H1 (cell line): Measurements from ENCODE around the gene IGF2R. TPM values are rescaled to one million over a fixed set of nuclear protein-coding genes. Genes with fewer than 3 reads are reported as not detected.

Experiments
- CTCF ChIA-PET: fragments of 300-600 bp; sonication (Branson Sonifier 250); formaldehyde crosslinking; loops from one replicate; lab custom pipeline; 2021; ENCODE audit not compliant: partially characterized antibody; lab: Charles Lee
- POLR2A ChIA-PET: fragments of 300-600 bp; sonication (Branson Sonifier 250); formaldehyde crosslinking; loops from one replicate; lab custom pipeline; 2021; ENCODE audit warnings: inconsistent platforms; ENCODE audit not compliant: partially characterized antibody; lab: Charles Lee
- DNase-seq, 2 experiments: peaks; one replicate each; pipeline versions ENCODE4 v3.0.0 to v3.0.0-alpha.2; 2010 to 2022; ENCODE audit warnings: low spot score in 2 of 2, low read depth in 1 of 2, mixed read lengths in 1 of 2
- FAIRE-seq: peaks from 2 replicates; lab custom pipeline; 2011; peaks lifted over from hg19 to GRCh38; lab: Jason Lieb, UNC
- H2AFZ ChIP-seq: 2 replicates; pipeline ENCODE4 v1.8.1; 2012; ENCODE audit warnings: low read length, inconsistent platforms
- H2AK5ac ChIP-seq: 2 replicates; pipeline ENCODE4 v1.6.1; 2013; ENCODE audit warnings: low read depth, low read length
- H2BK120ac ChIP-seq: replicated peaks from 2 replicates; pipeline ENCODE3; 2013; ENCODE audit warnings: low read depth, low read length, inconsistent platforms
- H2BK12ac ChIP-seq: 2 replicates; pipeline ENCODE4 v1.6.1; 2013; ENCODE audit warnings: low read depth, low read length
- H2BK15ac ChIP-seq: 2 replicates; pipeline ENCODE4 v1.6.1; 2013; ENCODE audit warnings: low read length
- H2BK20ac ChIP-seq: 2 replicates; pipeline ENCODE4 v1.6.1; 2013; ENCODE audit warnings: low read length
- H2BK5ac ChIP-seq: 2 replicates; pipeline ENCODE4 v1.6.1; 2013; ENCODE audit warnings: low read depth, low read length
- H3K14ac ChIP-seq: 2 replicates; pipeline ENCODE4 v1.6.1; 2013; ENCODE audit warnings: inconsistent platforms; ENCODE audit not compliant: insufficient read length
- H3K18ac ChIP-seq: 2 replicates; pipeline ENCODE4 v1.6.1; 2013; ENCODE audit warnings: low read length; ENCODE audit errors: extremely low read depth
- H3K23ac ChIP-seq: 2 replicates; pipeline ENCODE4 v1.6.1; 2013; ENCODE audit warnings: inconsistent platforms; ENCODE audit not compliant: insufficient read length
- H3K23me2 ChIP-seq: 2 replicates; pipeline ENCODE4 v1.6.1; 2013; ENCODE audit warnings: low read depth, low read length
- H3K27ac ChIP-seq: 2 replicates; pipeline ENCODE4 v1.6.1; 2011; ENCODE audit warnings: low read depth, low read length, inconsistent platforms
- H3K27me3 ChIP-seq, 4 experiments: replicated peaks in 1 of 4; 1 replicate in 1 of 4; 2 replicates in 3 of 4; pipeline versions ENCODE4 v1.6.1 to v1.8.1; 2011 to 2013; ENCODE audit warnings: low read length in 3 of 4, mild to moderate bottlenecking in 3 of 4, inconsistent platforms in 2 of 4, mixed read lengths in 2 of 4, moderate library complexity in 1 of 4; ENCODE audit not compliant: control insufficient read depth in 3 of 4, insufficient read depth in 3 of 4; ENCODE audit errors: extremely low read depth in 1 of 4
- H3K36me3 ChIP-seq, 4 experiments: 2 replicates each; pipeline versions ENCODE4 v1.6.1 to v1.8.1; 2011 to 2013; ENCODE audit warnings: mild to moderate bottlenecking in 4 of 4, low read length in 3 of 4, moderate library complexity in 2 of 4, control low read depth in 1 of 4, inconsistent platforms in 1 of 4; ENCODE audit not compliant: insufficient read depth in 4 of 4, control insufficient read depth in 2 of 4
- H3K4ac ChIP-seq: replicated peaks from 2 replicates; pipeline ENCODE3; 2013; ENCODE audit warnings: low read length, low read depth, mixed read lengths, inconsistent platforms; ENCODE audit not compliant: insufficient read length
- H3K4me1 ChIP-seq, 4 experiments: replicated peaks in 1 of 4; 1 replicate in 1 of 4; 2 replicates in 3 of 4; pipeline versions ENCODE4 v1.6.1 to v1.8.1; 2011 to 2013; ENCODE audit warnings: low read length in 3 of 4, inconsistent platforms in 2 of 4, mixed read lengths in 1 of 4; ENCODE audit not compliant: insufficient read depth in 4 of 4, control insufficient read depth in 3 of 4
- H3K4me2 ChIP-seq, 2 experiments: 2 replicates each; pipeline versions ENCODE4 v1.6.1 to v1.8.1; 2011 to 2013; ENCODE audit warnings: low read depth in 2 of 2, low read length in 2 of 2, control low read depth in 1 of 2, inconsistent platforms in 1 of 2, mild to moderate bottlenecking in 1 of 2; ENCODE audit not compliant: insufficient read depth in 1 of 2
- H3K4me3 ChIP-seq, 4 experiments: fragments of 200-600, 300-600 bp in 1 of 4; sonication (generic), shearing (Covaris generic), sonication (Bioruptor Twin) in 1 of 4; 2 replicates each; pipeline versions ENCODE4 v1.5.1 to v1.8.1; 2011 to 2016; ENCODE audit warnings: low read length in 4 of 4, low read depth in 3 of 4, control low read depth in 2 of 4, inconsistent platforms in 2 of 4, mild to moderate bottlenecking in 2 of 4, mixed read lengths in 1 of 4, moderate library complexity in 1 of 4; ENCODE audit not compliant: insufficient read depth in 2 of 4; ENCODE audit errors: extremely low read depth in 1 of 4
- H3K56ac ChIP-seq: replicated peaks from 2 replicates; pipeline ENCODE3; 2013; ENCODE audit warnings: low read depth, mild to moderate bottlenecking, mixed read lengths, low read length, inconsistent platforms; ENCODE audit not compliant: insufficient read length
- H3K79me1 ChIP-seq: 2 replicates; pipeline ENCODE4 v1.6.1; 2013; ENCODE audit warnings: low read depth, low read length, control low read depth
- H3K79me2 ChIP-seq, 2 experiments: 2 replicates each; pipeline versions ENCODE4 v1.6.1 to v1.8.1; 2012 to 2013; ENCODE audit warnings: low read length in 2 of 2, mild to moderate bottlenecking in 2 of 2, inconsistent platforms in 1 of 2; ENCODE audit not compliant: insufficient read depth in 2 of 2, control insufficient read depth in 1 of 2
- H3K9ac ChIP-seq, 4 experiments: replicated peaks in 1 of 4; 1 replicate in 1 of 4; 2 replicates in 3 of 4; pipeline versions ENCODE4 v1.6.1 to v1.8.1; 2011 to 2013; ENCODE audit warnings: low read depth in 3 of 4, low read length in 3 of 4, control low read depth in 2 of 4, mild to moderate bottlenecking in 2 of 4, moderate library complexity in 2 of 4, inconsistent platforms in 1 of 4; ENCODE audit errors: extremely low read depth in 1 of 4
- H3K9me3 ChIP-seq, 2 experiments: 2 replicates each; pipeline versions ENCODE4 v1.6.1 to v1.8.1; 2012 to 2013; ENCODE audit warnings: mild to moderate bottlenecking in 2 of 2, moderate library complexity in 2 of 2, control low read depth in 1 of 2, inconsistent platforms in 1 of 2, low read depth in 1 of 2, low read length in 1 of 2, mixed read lengths in 1 of 2; ENCODE audit not compliant: insufficient read depth in 2 of 2
- H4K20me1 ChIP-seq, 2 experiments: replicated peaks in 1 of 2; 2 replicates each; pipeline versions ENCODE3 to v1.8.1; 2011 to 2013; ENCODE audit warnings: inconsistent platforms in 2 of 2, low read length in 2 of 2, mild to moderate bottlenecking in 1 of 2; ENCODE audit not compliant: insufficient read depth in 2 of 2, control insufficient read depth in 1 of 2
- H4K5ac ChIP-seq: 2 replicates; pipeline ENCODE4 v1.6.1; 2013; ENCODE audit warnings: low read length, low read depth, mixed read lengths, inconsistent platforms; ENCODE audit not compliant: insufficient read length
- H4K8ac ChIP-seq: 2 replicates; pipeline ENCODE4 v1.8.0; 2013; ENCODE audit warnings: mild to moderate bottlenecking, moderate library complexity, low read length, inconsistent platforms; ENCODE audit not compliant: insufficient read depth; ENCODE audit errors: extremely low read depth
- H4K91ac ChIP-seq: replicated peaks from 2 replicates; pipeline ENCODE3; 2013; ENCODE audit warnings: low read length, mixed read lengths, inconsistent platforms; ENCODE audit not compliant: insufficient read length
- CBX5 ChIP-seq: fragments of 300-800, 300-1000 bp; sonication (generic); IDR thresholded peaks from 2 replicates; pipeline ENCODE4 v1.7.1; 2016; ENCODE audit warnings: antibody characterized with exemption, low read length, low read depth
- CEBPB ChIP-seq: IDR thresholded peaks from 2 replicates; pipeline ENCODE4 v1.6.1; 2012; ENCODE audit warnings: low read depth, low read length
- CHD1 ChIP-seq: IDR thresholded peaks from 2 replicates; pipeline ENCODE4 v1.6.1; 2012; ENCODE audit warnings: low read depth, low read length, improper control_type of control experiment
- CTBP2 ChIP-seq: IDR thresholded peaks from 2 replicates; pipeline ENCODE4 v1.7.0; 2011; ENCODE audit warnings: borderline replicate concordance, mild to moderate bottlenecking, moderate library complexity, mixed read lengths, low read length; ENCODE audit not compliant: insufficient read depth, insufficient read length
- GTF2F1 ChIP-seq: IDR thresholded peaks from 2 replicates; pipeline ENCODE4 v1.6.1; 2012; ENCODE audit warnings: low read depth, low read length, improper control_type of control experiment, borderline replicate concordance
- NANOG ChIP-seq: IDR thresholded peaks from 2 replicates; pipeline ENCODE4 v1.6.1; 2011; ENCODE audit warnings: low read length, low read depth, mild to moderate bottlenecking, inconsistent platforms; ENCODE audit not compliant: insufficient read depth, poor library complexity, severe bottlenecking
- PHF8 ChIP-seq: fragments of 200-600 bp; sonication (generic); conservative IDR thresholded peaks from 2 replicates; pipeline ENCODE4 v1.7.1; 2012; ENCODE audit warnings: low read depth, mild to moderate bottlenecking, inconsistent platforms, low read length, moderate library complexity
- TEAD4 ChIP-seq: IDR thresholded peaks from 2 replicates; pipeline ENCODE4 v1.6.1; 2012; ENCODE audit warnings: low read depth, low read length, inconsistent platforms, mixed read lengths
- ZNF274 ChIP-seq: IDR thresholded peaks from 2 replicates; pipeline ENCODE4 v1.7.0; 2012; ENCODE audit warnings: low read length, borderline replicate concordance; ENCODE audit errors: extremely low read depth
- WGBS, 2 experiments: shearing (Covaris generic) in 1 of 2; methylation state at CpG; one replicate each; pipeline versions ENCODE4 v1.1.6 to v1.1.7; 2013 to 2015; ENCODE audit warnings: low lambda C conversion rate in 2 of 2, mixed read lengths in 2 of 2, inconsistent platforms in 1 of 2, low coverage in 1 of 2, missing lambda C conversion rate in 1 of 2; ENCODE audit not compliant: insufficient replicate concordance in 2 of 2, insufficient coverage in 1 of 2, insufficient read length in 1 of 2; ENCODE audit errors: extremely low coverage in 1 of 2, missing lambda C conversion rate in 1 of 2; 5-methylcytosine and 5-hydroxymethylcytosine counted together
- polyA plus RNA-seq, 7 experiments: library from polyadenylated mRNA; depleted of rRNA in 3 of 7; stranded (reverse) in 5 of 7; unstranded in 2 of 7; fragments of >200 nt in 5 of 7; fragments of 200-250 nt in 2 of 7; gene quantifications; 1 replicate in 5 of 7; 2 replicates in 1 of 7; 4 replicates in 1 of 7; pipeline versions ENCODE4 v1.2.1 to v1.2.3, GENCODE V29; 2011 to 2013; ENCODE audit warnings: missing spikeins in 2 of 7, mixed read lengths in 2 of 7
- total RNA-seq: library from RNA; stranded (reverse); fragmentation: NEBNext Ultra II Directional; extraction: Animal tissue kit (Norgen Biotek cat#: 25700); gene quantifications from 2 replicates; pipeline ENCODE4 v1.2.1, GENCODE V29; 2021

IGF2R gene
- total and polyA plus RNA-seq, 2 of the 8 experiments (the other 6 are each of a cell fraction or from before 2014, with no cell fraction given), result 20.6 to 74.1 TPM

DNA sequence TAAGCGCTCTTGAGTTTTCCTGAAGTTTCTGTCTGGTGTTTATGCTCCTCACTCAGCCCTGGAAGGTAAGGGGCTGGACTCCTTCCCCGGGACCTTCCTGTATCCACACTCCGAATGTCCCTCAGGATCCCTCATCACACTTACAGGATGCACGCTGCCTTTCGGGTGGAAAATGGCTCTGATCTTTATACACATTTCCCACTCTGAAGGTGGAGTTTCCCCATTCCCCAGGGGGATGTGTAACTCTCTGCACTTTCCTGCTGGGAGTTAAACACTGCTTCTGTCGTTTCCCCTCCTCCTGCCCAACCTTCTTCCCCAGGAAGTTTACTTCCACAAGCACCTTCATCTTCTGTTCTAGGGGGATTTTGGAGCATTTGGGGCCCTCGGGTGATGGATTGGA is 17.1 kb upstream of the IGF2R start:
- no peak overlapping the region for H2BK15ac ChIP-seq
- FAIRE-seq (no peak), DNase-seq (no peak)
- H3K79me1 ChIP-seq, result no peaks in the 10 kb centered on the region
- H3K4me3 ChIP-seq, result no peak overlapping the region
- no peak for TF ChIP-seq NANOG
- TF ChIP-seq PHF8, result no peak
- TF ChIP-seq CBX5, result no peak
- TF ChIP-seq TEAD4, result no peak
- TF ChIP-seq ZNF274, result no peak
- TF ChIP-seq CTBP2, result no peak
- no peak for TF ChIP-seq CEBPB
- no peak for TF ChIP-seq CHD1
- TF ChIP-seq GTF2F1, result no peak
- no peak overlapping the region for H2AK5ac ChIP-seq
- H4K5ac ChIP-seq, result no peak overlapping the region
- H3K9ac ChIP-seq, result no peak overlapping the region
- ChIA-PET POLR2A (no interaction called here), CTCF (interaction anchor here (0.6 to 3.1 kb wide), 6 partner anchors 10 to 781 kb away, joined by 3 to 13 read pairs (median 4); no protein-coding TSS in a partner anchor)
- no peaks in the 10 kb centered on the region for H4K20me1 ChIP-seq
- H2BK120ac ChIP-seq, result no peak overlapping the region
- H3K4me2 ChIP-seq, result no peak overlapping the region
- H3K18ac ChIP-seq, result no peak overlapping the region
- H3K4ac ChIP-seq, result no peak overlapping the region
- H3K56ac ChIP-seq, result no peak overlapping the region
- no peaks in the 10 kb centered on the region; the same call in 1 of the 2 replicates for H3K23me2 ChIP-seq
- no peaks in the 10 kb centered on the region; a peak in 3 of 7 replicates for H3K4me1 ChIP-seq
- no peak overlapping the region for H3K27ac ChIP-seq
- H3K9me3 ChIP-seq, result no peaks in the 10 kb centered on the region; a peak in 1 of 4 replicates
- H2BK20ac ChIP-seq, result no peak overlapping the region
- no peak overlapping the region for H4K91ac ChIP-seq
- no peaks in the 10 kb centered on the region for H3K36me3 ChIP-seq
- no peak overlapping the region for H3K23ac ChIP-seq
- 84% methylated on average over 7 of the region's 7 CpGs; no CpG with 5 or more reads in 1 of the 2 experiments for WGBS, 2 experiments
- H2BK12ac ChIP-seq, result no peak overlapping the region
- H3K14ac ChIP-seq, result no peak overlapping the region
- no peaks in the 10 kb centered on the region for H3K27me3 ChIP-seq
- no peak overlapping the region for H2BK5ac ChIP-seq
- no peaks in the 10 kb centered on the region for H3K79me2 ChIP-seq
- peak overlapping the region; percentile 63; the same call in 1 of the 2 replicates for H2AFZ ChIP-seq
- no peak overlapping the region for H4K8ac ChIP-seq
